Fibroblast of the conjunctiva (primary cell): ENCODE measurements around the gene ERAP2.
"Not testable (repeated sequence)": the region's sequence is repeated elsewhere in the genome, so short reads cannot be mapped to it uniquely, and the experiment has no call there.

Experiments
- DNase-seq: peaks from one replicate; pipeline ENCODE4 v3.0.0-alpha.2; 2010; ENCODE audit warnings: low read depth

The ERAP2 gene

DNA sequence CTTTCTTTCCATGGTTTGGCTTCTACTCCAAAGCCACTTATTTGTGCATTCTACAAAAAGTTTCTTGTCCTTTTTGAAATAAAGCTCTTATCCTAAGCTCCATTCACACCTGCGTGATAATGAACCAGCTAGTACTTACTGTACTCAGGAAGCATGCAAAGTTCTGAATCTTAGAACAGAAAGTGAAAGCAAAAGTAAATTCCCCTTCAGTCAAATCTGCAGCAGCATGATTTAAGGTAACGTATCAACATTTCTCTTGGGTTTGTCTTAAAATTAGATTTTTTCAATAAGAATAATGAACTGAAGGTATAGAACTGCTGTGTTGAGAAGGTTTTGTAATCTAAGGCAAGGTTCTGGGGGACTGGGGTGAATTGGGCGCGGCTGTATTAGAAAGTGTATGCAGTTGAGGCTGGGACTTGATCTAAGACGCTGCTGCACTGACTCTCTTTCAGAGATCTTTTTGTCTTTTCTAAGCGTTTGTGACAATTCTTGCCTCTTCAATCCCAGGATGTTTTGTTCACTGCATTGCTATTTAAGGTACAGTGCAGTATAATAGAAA is at the start of gene ERAP2:
ERAP2 (plus strand) TSS at position 209 of the 559 bp plus-strand sequence. CDS start 3,186 bp downstream, outside the sequence.
- no peak for DNase-seq

- DNase-seq: no peak
Observed at GRCh38 chr5:96829297-96829696, 47.0 kb upstream of the ERAP2 start.

DNA sequence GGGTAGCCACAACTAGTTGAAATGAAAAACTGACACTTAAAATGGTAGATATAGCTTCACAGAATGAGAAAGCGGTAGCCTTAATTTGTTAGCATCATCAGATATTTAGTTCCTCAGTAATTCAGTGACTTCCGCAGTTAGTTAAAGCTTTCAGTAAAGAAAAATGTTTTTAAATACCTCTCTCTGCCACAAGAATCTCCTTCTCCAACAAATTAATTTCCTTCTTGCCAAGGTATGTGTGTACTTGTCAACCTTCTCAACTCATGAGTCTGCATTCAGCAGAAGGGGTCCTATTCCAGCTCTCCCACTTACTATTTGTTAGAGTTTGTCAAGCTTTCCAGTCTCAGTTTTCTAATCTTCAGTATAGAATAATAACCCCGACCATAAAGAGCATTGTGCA is 42.3 kb upstream of the ERAP2 start:
- no peak for DNase-seq

DNA sequence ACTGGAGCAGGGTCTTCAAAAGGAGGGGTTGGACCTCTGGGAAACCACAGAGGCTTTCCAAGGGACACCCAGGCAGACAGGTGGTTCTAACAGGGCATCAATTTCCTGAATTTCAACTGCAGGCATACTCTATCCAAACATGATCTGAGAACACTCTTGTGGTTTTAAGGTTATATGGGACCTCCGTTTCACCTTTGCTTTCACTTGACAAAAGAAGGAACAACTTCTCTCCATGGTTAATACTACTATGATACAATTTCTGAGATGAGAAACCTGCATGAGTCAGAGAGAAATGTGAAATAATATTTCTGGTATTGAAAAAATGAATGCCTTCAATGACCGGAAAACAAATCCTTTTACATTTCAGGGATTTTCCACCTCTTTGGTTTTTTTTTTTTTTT is 40.5 kb upstream of the ERAP2 start:
- DNase-seq: no peak

GRCh38 chr5:96836817-96837216 is 39.5 kb upstream of the ERAP2 start:
- DNase-seq: no peak

GRCh38 chr5:96837303-96837702 is 39.0 kb upstream of the ERAP2 start:
- no peak for DNase-seq

DNA sequence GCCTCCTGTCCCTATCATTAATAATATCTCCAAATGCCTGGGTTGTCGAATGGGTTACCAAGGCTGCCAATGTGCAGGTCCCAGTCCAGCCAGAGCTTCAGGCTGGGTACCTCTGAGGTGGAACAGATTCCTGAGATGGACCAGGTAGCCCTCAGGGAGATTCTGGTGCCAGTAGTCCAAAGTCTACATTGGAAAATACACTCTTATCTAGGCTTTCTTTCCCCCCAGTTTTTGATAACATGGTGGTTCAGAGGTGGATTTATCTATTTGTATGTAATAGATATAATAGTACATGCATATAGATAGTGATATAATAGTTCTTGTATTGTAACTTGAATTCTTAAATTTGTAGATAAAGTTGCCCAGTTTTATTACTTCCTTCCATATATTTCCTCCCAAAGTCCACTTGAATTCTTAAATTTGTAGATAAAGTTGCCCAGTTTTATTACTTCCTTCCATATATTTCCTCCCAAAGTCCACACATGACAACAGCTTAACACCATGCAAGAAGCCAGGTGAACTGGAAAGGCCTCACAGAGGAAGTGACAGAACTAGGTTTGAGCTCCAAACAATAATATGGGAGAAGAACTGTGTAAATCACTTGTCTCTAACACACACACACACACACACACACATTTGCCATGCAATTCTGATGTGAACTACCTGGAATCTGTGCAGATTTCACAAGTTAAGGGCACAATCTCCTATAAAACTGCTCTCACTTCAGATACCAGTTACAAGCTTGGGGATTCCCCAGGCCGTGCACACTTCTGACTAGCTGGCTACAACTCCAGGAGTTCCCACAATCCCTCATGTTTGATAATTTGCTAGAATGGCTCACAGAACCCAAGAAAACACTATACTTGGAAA is 37.9 kb upstream of the ERAP2 start:
- DNase-seq: no peak

DNA sequence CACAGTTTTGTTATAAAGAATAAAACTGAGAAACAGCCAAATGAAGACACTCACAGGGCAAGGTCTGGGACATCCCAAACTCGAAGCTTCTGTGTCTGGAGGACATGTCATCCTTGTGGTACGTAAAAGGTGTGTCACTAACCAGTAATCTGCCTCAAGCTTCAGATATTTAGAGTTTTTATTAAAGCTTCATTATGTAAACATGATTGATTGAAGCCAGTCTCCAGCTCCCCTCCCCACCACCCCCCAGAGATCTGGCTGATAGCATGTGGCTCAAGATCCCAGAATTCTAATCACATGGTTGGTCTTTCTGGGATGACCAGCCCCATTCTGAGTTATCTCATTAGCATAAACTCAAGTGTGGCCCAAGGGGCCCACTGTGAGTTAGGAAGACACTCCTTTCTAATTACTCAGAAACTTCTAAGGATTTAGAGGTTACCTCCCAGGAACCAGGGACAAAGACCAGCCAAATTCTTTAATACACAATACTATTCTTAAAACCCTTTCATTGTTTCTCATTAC is 37.2 kb upstream of the ERAP2 start:
- no peak for DNase-seq

GRCh38 chr5:96841931-96842330 is 34.4 kb upstream of the ERAP2 start:
- DNase-seq: not testable (repeated sequence)

DNA sequence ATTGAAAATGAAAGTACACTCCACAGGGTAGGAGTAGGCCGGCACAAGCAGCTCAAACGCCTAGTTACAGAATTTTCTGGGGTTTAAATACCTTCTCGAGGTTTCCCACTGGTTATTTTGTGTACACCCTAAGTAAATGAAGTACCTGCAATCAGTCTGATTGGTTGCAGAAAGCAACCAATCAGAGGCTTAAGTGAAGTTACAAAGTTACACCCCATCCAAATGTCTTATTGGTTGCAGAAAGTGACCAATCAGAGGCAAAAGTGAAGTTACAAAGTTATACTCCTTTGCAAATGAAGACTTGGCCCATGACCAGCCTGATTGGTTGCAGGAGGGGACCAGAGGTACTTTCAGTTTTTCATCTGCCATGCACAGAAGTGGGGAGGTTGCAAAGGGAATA is 33.2 kb upstream of the ERAP2 start:
- no peak for DNase-seq

GRCh38 chr5:96844481-96844990 is 31.8 kb upstream of the ERAP2 start:
- no peak for DNase-seq

DNA sequence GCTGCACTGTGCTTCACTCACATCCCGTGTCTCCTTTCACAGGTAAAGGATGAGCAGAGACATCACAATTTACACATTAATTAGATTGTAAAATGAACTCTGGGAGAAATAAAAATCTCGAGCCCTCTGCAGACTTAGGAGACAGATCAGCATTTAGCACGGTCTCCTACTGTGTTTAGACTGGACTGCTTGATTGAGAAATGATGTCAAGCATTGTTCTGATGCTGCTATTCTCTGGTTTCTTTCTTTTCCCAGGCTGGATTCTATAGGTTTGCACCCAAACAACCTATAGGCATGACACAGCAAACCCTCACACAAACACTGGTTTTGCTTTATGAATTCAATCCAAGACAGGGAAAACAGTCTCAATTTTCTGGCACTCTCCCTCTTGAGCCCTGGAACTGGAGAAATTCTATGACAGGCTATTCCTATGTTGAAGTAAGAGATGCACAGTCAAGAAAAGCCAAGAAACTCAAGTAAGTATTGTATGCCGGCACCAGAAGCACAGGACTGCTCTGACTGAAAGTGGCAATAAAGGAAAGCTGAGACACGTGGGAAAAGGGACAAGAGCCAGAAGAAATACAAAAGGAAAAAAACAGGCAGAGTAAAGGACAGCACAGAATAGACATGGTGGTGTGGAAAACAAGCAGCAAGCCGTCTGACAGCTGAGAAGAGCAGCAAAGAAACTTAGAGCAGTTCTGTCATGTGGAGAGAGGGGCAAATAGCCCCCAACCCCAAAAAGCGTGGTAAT is 24.8 kb upstream of the ERAP2 start:
- no peak for DNase-seq

DNA sequence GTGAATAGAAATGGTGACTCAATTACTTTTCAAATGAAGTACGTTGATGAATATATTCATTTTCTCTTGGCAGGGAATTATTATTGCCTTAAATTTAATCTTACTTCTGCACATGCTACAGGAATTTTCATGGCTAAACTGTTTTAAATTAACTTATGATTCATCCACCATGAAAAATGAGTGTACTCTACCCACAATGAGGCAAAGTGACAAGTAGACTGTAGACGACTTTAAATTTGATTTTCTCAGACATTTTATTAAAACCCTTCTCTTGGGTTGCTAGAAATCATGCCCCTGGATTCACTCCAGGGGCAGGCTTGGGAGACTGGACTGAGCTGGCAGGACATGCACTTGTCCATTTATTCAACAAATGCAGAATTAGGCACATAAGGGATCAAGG is 23.5 kb upstream of the ERAP2 start:
- DNase-seq: peak; percentile 41

DNA sequence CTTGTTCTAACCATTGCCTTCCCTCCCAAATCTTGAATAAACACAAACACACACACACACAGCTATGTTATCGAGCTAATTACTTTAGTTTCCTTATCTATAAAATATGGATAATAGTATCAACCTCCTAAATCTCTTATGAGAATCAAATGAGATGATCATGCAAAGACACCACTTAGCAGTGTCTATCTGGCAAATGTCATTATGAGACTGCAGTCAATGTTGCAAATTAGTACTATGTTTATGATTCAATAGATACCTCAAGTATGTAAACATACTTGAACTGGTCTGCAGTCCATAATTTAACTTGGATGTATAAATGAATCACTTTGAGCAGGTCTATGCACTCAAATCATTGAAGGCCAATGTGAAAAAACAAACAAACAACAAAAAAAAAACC is 22.2 kb upstream of the ERAP2 start:
- no peak for DNase-seq

DNA sequence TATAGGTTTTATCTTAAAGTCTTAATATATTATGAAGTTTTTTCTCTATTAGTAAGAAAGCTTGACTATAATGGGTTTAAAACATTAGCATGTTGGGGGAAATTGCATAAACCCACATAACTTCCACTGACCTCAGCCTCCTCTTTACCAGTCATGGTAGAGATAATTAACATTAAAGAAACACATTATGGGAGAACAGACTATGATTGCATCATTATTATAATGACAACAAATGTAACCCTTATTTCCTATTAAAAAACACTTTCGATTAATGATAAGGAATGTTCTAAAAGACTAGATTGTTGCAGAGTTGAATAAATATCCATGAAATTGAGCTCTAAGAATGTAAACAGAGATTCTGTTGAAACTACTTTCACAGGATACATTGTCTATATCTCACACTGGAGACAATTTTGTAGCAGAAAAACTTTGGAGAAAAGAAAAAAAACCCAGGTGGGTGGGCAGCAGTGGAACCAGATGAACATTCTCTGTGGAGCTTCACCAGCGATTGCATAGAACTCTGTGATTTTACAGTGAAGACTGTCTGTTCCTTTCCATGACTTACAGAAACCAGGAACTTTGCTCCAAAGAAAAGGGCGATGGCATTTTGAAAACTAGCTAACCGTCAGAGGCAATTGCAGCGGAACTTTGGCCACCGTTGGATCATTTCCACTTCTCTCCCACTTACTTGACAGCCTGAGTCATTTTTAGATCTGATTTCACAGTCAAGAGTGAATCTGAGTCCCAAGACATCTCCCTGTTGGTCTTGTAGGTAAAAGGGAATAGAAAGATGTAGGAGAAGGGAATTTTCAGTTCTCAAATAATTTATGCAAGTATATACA is 21.0 kb upstream of the ERAP2 start:
- peak; percentile 92 for DNase-seq

GRCh38 chr5:96856371-96856770 is 19.9 kb upstream of the ERAP2 start:
- peak; percentile 81 for DNase-seq

GRCh38 chr5:96857454-96857853 is 18.8 kb upstream of the ERAP2 start:
- no peak for DNase-seq

GRCh38 chr5:96857924-96858323 is 18.4 kb upstream of the ERAP2 start:
- DNase-seq: no peak

GRCh38 chr5:96859375-96859774 is 16.9 kb upstream of the ERAP2 start:
- DNase-seq: no peak

- no peak for DNase-seq
Observed at GRCh38 chr5:96861076-96861475, 15.2 kb upstream of the ERAP2 start.

GRCh38 chr5:96863114-96863513 is 13.2 kb upstream of the ERAP2 start:
- no peak for DNase-seq
